HG03196 (cell line): ENCODE results near the gene CDKL1.
A peak's percentile ranks its signal among the peaks of the same experiment; 100 is the strongest.
"Not testable (repeated sequence)": the region's sequence is repeated elsewhere in the genome, so short reads cannot be mapped to it uniquely, and the experiment has no call there.

Experiments used
- ATAC-seq: cut with Tn5 transposase; IDR thresholded peaks from one replicate; pipeline ENCODE4 v1.9.1; 2021; ENCODE audit not compliant: unreplicated experiment

Gene CDKL1

GRCh38 chr14:50388256-50388931, 8.3 kb downstream of the CDKL1 start:
- no peak for ATAC-seq

GRCh38 chr14:50387548-50387947, 9.1 kb downstream of the CDKL1 start:
- ATAC-seq: no peak

DNA sequence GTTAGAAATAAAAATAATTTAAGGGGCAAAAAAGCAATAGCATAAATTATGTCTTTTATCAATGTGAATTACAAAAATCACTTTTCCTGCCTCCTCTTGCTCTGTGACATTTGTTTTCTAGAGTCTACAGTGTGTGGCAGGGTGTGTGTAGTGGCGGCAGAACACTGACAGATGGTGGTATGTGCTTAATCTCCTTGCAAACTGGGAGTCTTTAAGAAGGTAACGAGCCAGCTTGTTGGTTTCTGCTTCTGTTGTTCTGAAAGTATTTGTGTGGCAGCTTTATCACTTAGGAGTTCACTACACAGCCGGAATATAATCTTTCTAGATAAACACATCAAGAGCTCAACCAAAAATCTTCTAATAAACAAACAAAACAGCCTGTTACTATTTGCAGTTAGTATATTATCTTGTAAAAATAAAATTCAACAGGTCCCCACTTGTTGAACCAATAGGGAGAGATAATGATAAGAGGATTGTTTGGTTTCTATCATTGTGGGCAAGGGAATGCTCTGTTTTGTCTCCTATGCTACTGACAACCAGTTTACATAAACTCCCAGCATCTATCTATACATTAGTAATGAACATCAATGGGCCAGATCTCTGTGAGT, 13.0 kb downstream of the CDKL1 start:
- ATAC-seq: no peak

DNA sequence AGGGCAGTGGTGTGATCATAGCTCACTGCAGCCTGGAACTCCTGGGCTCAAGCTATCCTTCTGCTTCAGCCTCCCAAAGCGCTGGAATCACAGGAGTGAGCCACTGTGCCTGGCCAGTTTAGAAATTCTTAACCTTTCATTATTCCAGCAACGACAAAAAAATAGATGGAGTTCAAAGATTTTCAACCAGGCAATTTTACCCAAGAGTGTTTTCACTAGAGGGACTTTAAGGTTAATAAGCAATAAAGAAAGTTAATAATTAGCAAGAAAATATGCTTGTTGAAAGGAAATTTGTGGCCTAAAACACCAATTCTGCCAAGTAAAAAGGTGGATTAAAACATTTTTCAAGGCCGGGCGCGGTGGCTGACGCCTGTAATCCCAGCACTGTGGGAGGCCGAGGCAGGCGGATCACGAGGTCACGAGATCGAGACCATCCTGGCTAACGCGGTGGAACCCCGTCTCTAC, 14.8 kb downstream of the CDKL1 start:
- no peak for ATAC-seq

DNA sequence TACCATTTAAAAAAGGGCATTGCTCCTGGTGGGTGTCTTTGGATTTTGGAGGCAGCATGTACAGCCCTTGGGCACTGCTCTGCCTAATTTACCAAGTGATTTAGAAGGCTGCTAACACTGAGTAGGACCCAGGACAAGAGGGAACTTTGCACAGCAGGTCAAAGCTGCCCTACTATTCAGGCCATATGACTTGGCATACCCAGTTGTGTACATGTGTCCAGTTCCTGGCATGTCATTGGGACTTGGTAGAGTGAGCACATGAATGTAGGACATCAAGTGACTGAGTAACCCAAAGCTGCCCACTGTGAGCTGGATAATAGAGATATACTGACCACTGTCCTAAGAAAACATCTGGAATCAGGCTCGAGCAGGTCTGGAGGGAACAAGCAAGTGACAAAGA, 15.7 kb downstream of the CDKL1 start:
- no peak for ATAC-seq

- ATAC-seq: no peak
Measured at GRCh38 chr14:50380455-50380854, 16.2 kb downstream of the CDKL1 start.

GRCh38 chr14:50379563-50379962, 17.1 kb downstream of the CDKL1 start:
- ATAC-seq: no peak

DNA sequence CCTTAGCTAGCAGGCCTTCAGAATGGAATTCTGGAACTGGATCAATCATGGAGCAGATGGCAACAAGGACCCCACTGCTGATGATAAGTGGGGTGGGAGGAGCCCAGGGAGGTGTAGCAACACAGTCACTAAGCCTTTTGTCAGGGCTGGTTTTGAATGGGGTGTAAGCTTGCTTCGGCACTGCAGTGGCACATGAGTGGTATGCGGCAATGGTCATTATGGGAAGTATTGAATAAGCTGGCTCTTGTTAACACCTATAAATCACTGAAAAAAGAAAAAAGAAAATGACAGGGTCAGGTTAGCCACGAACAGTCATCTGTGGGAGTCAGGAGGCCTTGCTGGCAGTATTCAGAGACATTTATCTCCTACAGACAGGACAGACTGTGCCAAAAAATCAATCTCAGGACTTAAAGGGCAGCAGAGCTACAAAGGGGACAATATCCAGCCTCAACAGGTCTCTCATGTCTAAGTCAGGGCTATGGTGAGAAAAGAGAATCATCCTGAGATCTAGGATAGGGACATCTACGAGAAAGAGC, 19.1 kb downstream of the CDKL1 start:
- ATAC-seq: no peak

GRCh38 chr14:50375760-50376159, 20.9 kb downstream of the CDKL1 start:
- ATAC-seq: no peak

DNA sequence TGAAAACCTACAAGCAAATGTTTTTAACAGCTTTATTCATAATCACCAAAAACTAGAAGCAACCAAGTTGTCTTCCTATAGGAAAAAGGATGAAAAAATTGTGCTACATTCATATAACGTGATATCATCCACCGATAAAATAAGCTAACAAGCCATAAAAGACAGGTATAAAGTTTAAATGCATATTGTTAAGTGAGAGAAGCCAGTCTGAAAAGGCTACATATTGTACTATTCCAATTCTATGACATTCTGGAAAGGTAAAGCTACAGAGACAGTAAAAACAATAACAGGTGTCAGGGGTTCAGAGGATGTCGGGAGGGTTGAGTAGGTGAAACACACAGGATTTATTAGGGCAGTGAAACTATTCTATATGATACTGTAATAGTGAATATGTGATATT, 22.7 kb downstream of the CDKL1 start:
- ATAC-seq: no peak

GRCh38 chr14:50371546-50371945, 25.1 kb downstream of the CDKL1 start:
- no peak for ATAC-seq

- ATAC-seq: no peak
Measured at GRCh38 chr14:50366589-50366988, 30.1 kb downstream of the CDKL1 start.

DNA sequence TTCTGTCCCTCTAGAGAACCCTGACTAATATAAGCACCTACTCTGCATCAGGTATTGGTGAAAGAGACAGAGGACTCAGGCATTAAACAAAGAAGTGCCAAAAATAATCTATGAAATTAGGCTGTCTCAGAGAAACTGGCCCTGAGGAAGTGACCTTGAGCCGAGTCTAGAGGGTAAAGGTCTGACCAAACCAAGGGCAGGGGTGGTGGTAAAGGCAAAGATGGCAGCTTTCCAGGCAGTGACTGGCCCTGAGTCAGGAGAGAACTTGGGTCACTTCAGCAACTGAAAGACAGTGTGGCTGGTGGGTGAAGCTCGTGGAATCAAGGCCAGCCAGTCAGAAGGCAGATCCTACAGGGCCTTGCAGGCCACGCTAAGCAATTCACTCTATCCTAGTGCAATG, 30.6 kb downstream of the CDKL1 start:
- ATAC-seq: no peak

DNA sequence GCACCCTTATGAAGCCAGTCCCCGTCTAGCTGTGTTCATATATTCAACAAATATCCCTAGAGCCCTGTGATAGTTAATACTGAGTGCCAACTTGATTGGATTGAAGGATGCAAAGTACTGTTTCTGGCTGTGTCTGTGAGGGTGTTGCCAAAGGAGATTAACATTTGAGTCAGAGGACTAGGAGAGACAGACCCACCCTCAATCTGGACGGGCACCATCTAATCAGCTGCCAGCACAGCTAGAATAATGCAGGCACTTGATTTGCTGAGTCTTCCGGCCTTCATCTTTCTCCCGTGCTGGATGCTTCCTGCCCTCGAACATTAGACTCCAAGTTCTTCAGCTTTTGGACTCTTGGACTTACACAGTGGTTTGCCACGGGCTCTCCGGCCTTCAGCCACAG, 31.1 kb downstream of the CDKL1 start:
- ATAC-seq: not testable (repeated sequence)

- no peak for ATAC-seq
Measured at GRCh38 chr14:50364792-50365191, 31.9 kb downstream of the CDKL1 start.

DNA sequence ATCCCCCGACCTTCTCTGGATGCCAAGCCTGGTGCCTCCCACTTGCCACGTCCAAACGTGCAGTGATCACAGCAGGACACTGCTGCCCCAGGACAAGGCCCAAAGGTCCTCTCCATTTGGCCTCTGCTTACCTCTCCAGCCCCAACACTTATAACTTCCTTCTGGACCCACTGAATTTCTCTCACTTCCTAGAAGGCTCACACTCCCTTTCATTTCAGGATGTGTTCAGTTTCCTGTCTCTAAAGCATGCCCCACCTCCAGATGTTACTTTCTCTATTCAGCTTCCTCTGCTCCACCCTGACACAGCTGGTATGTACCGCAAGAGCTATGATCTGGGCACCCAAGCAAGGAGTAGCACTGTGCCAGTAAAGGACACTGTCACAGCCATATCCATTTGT, 33.0 kb downstream of the CDKL1 start:
- peak; percentile 95 for ATAC-seq

DNA sequence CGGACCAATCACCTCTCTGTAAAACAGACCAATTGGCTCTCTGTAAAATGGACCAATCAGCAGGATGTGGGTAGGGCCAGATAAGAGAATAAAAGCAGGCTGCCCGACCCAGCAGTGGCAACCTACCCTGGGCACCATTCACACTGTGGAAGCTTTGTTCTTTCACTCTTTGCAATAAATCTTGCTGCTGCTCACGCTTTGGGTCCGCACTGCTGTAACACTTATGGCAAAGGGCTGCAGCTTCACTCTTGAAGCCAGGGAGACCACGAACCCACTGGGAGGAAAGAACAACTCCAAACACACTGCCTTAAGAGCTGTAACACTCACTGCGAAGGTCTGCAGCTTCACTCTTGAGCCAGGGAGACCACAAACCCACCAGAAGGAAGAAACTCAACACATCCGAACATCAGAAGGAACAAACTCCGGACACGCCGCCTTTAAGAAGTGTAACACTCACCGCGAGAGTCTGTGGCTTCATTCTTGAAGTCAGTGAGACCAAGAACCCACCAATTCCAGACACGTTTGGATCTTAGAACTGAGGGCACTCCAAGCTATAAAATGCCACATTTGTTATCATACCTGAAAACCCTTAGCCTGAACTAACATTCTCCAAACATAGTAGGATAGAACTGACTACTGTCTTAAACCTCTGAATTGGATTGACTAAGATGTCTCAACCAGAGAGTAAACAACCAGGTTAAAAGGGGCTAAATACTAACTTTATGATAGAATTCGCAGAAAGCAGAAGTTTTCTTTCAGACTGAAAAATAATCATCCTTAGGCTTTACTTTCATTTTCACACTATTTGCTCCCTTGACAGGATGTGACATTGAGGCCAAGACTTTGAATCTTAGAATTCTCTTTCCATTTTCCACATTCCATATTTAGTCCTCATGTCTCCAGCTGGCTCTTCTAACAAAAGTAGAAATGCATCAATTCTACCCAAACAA, 33.6 kb downstream of the CDKL1 start:
- peak; percentile 23 for ATAC-seq

- not testable (repeated sequence) for ATAC-seq
Measured at GRCh38 chr14:50361473-50362403, 34.9 kb downstream of the CDKL1 start.

DNA sequence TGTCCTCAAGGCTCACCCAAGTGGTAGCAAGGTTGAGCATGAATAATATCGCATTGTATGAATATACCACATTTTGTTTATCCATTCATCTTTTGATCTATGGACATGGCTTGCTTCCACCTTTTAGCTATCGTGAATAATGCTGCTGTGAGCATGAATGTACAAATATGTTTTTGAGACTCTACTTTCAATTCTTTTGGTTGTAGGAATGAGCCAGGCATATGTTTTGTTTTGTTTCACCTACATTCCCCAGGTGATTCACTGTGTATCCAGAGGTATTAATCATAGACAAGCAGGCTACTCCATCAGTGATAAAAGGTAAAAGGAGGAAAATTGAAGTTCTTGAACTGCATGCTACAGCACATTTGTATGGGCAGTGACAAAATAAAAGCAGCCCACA, 35.8 kb downstream of the CDKL1 start:
- no peak for ATAC-seq

GRCh38 chr14:50360093-50360492, 36.6 kb downstream of the CDKL1 start:
- ATAC-seq: no peak
